Peyer's patch (tissue), 4 donors: ENCODE results near the gene NOXA1. TPM values are rescaled to one million over a fixed set of nuclear protein-coding genes. Genes with fewer than 3 reads are reported as not detected.

ENCODE experiments used
- DNase-seq, 3 donors: peaks; one replicate each; pipeline ENCODE4 v3.0.0-alpha.2; 2017 to 2019
- H3K27ac ChIP-seq, 4 donors: fragments of 200-600 bp; sonication (generic); one replicate each; pipeline ENCODE4 v1.5.1; 2016 to 2019
- H3K27me3 ChIP-seq, 2 donors: fragments of 200-600 bp; sonication (generic); one replicate each; pipeline ENCODE4 v1.5.1; 2019
- H3K36me3 ChIP-seq, 3 donors: fragments of 200-600 bp; sonication (generic); one replicate each; pipeline ENCODE4 v1.5.1; 2016 to 2019
- H3K4me1 ChIP-seq, 4 donors: fragments of 200-600 bp; sonication (generic); one replicate each; pipeline ENCODE4 v1.5.1; 2016 to 2019
- H3K4me3 ChIP-seq, 4 donors: fragments of 200-600 bp; sonication (generic); 1 replicate in 3 of 4; 2 replicates in 1 of 4; pipeline ENCODE4 v1.5.1; 2016 to 2019; ENCODE audit warnings: mild to moderate bottlenecking in 1 of 4
- H3K9me3 ChIP-seq, 4 donors: fragments of 200-600 bp; sonication (generic); one replicate each; pipeline ENCODE4 v1.5.1; 2016 to 2019; ENCODE audit warnings: mild to moderate bottlenecking in 1 of 4
- CTCF ChIP-seq, 6 experiments: fragments of 450-650 bp in 4 of 6; fragments of 200-600 bp in 2 of 6; sonication (generic) in 1 of 6; IDR thresholded peaks; one replicate each; pipeline ENCODE4 v1.5.1; 2017 to 2019; ENCODE audit warnings: antibody characterized with exemption in 6 of 6, mild to moderate bottlenecking in 3 of 6, moderate library complexity in 1 of 6
- POLR2A ChIP-seq, 2 donors: fragments of 450-650 bp; IDR thresholded peaks; one replicate each; pipeline ENCODE4 v1.5.1; 2017; ENCODE audit warnings: antibody characterized with exemption in 2 of 2, mild to moderate bottlenecking in 2 of 2, moderate library complexity in 2 of 2
- total RNA-seq, 4 donors: library from RNA; depleted of rRNA; stranded (reverse); fragments of >200 nt; gene quantifications; one replicate each; pipeline ENCODE4 v1.1.0, GENCODE V29; 2016

The NOXA1 gene
- total RNA-seq, 4 donors from 2014 or later: 28.2 to 37.3 (median 33.2) TPM

- H3K4me1 ChIP-seq: no peaks in the 10 kb centered on the region
- peaks cover 0 to 13% (median 5%) of the 10 kb centered on the region in 4 donors for H3K9me3 ChIP-seq
- no peak for TF ChIP-seq POLR2A (IDR thresholded peaks at IDR 0.05)
- TF ChIP-seq CTCF (IDR thresholded peaks at IDR 0.05): no peak
- no peak overlapping the region for H3K4me3 ChIP-seq
- H3K27me3 ChIP-seq: no peaks in the 10 kb centered on the region
- no peak for DNase-seq
- no peak overlapping the region for H3K27ac ChIP-seq
- no peaks in the 10 kb centered on the region for H3K36me3 ChIP-seq
Observed at GRCh38 chr9:137474271-137474670, 51.1 kb downstream of the NOXA1 start.

GRCh38 chr9:137475666-137476065 is 52.5 kb downstream of the NOXA1 start:
- no peaks in the 10 kb centered on the region for H3K27me3 ChIP-seq
- H3K9me3 ChIP-seq: peaks cover 0 to 13% (median 5%) of the 10 kb centered on the region in 4 donors
- H3K27ac ChIP-seq: no peak overlapping the region
- TF ChIP-seq POLR2A (IDR thresholded peaks at IDR 0.05): no peak
- no peak for TF ChIP-seq CTCF (IDR thresholded peaks at IDR 0.05)
- no peaks in the 10 kb centered on the region for H3K4me1 ChIP-seq
- DNase-seq: no peak
- H3K4me3 ChIP-seq: no peak overlapping the region
- no peaks in the 10 kb centered on the region for H3K36me3 ChIP-seq

- no peak for DNase-seq
- TF ChIP-seq POLR2A (IDR thresholded peaks at IDR 0.05) (no peak), CTCF (IDR thresholded peaks at IDR 0.05) (no peak)
- H3K36me3 ChIP-seq: no peaks in the 10 kb centered on the region
- H3K4me3 ChIP-seq: no peak overlapping the region
- H3K27ac ChIP-seq: no peak overlapping the region
- H3K4me1 ChIP-seq: no peaks in the 10 kb centered on the region
- H3K9me3 ChIP-seq: peaks cover 0 to 13% (median 5%) of the 10 kb centered on the region in 4 donors
- no peaks in the 10 kb centered on the region for H3K27me3 ChIP-seq
Observed at GRCh38 chr9:137476856-137477255, 53.7 kb downstream of the NOXA1 start.

- no peak for DNase-seq
Observed at GRCh38 chr9:137477778-137478612, 54.8 kb downstream of the NOXA1 start.

DNA sequence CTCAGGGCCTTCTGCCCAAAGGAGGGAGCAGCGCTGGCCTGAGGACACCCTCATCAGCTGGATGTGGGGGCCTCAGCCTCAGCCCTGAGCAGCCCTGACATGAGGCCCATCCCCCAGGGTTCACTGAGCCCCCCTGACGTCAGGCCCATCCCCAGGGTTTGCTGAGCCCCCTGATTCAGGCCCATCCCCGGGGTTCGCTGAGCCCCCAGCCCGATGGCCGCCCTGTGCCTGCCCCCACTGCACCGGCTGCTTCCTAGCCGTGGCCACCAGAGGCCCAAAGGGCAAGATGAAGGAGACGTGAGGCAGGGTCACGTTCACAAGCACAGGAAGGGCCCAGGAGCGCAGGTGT is 55.4 kb downstream of the NOXA1 start:
- no peak for DNase-seq
- TF ChIP-seq POLR2A (IDR thresholded peaks at IDR 0.05): no peak
- no peak for TF ChIP-seq CTCF (IDR thresholded peaks at IDR 0.05)
- Histone ChIP-seq H3K36me3 (no peaks in the 10 kb centered on the region), H3K27ac (no peak overlapping the region), H3K4me1 (no peaks in the 10 kb centered on the region), H3K9me3 (peaks cover 0 to 13% (median 5%) of the 10 kb centered on the region in 4 donors), H3K4me3 (no peak overlapping the region), H3K27me3 (no peaks in the 10 kb centered on the region)

More at GRCh38 chr9:137477778-137478612, 54.8 kb downstream of the NOXA1 start:
- Histone ChIP-seq H3K4me3 (no peak overlapping the region), H3K36me3 (no peaks in the 10 kb centered on the region), H3K27me3 (no peaks in the 10 kb centered on the region), H3K9me3 (peaks cover 0 to 13% (median 5%) of the 10 kb centered on the region in 4 donors), H3K4me1 (no peaks in the 10 kb centered on the region), H3K27ac (no peak overlapping the region)
- TF ChIP-seq POLR2A (IDR thresholded peaks at IDR 0.05) (no peak), CTCF (IDR thresholded peaks at IDR 0.05) (no peak)
